NCI-H82 treated with DMSO at 0.1 percent for 48 hours (cell line): ENCODE data around the gene BCL2.
"Not testable (repeated sequence)": the region's sequence is repeated elsewhere in the genome, so short reads cannot be mapped to it uniquely, and the experiment has no call there.

Source experiments
- DNase-seq: peaks from one replicate; lab custom pipeline; 2025; ENCODE audit not compliant: unreplicated experiment; lab: John Stamatoyannopoulos, UW

The BCL2 gene

DNA sequence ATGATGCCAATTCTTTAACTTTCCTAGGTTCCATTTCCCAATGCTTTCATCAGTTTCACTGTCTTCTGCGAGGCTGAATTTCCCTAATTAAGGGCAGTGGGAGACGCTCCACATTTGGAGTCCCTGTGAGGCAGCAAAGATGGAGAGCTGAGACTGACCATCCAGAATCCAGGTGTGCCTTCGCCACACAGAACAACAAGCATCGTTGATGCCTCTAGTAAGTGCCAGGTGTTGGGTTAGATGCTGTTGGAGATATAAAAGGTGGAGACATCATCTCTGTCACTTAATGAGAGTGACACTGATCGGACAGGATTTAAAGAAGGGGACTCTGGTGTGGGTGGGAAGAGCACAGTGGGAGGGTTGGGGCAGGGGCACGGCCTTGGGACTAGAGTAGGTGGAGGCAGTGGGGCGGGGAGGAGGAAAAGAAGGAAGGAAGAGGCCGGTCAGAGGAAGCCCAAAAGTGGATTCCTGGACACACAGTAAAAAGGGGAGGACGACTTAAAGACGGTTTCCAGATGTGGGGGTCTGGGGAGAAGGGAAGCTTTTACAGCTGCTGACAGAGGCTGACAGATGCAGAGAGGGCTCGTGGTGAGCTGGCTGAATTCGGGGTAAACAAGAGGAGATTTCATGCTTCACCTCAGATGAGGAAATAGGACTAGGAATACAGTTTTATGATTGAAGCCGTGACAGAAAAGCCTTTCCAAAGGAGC is 113.0 kb downstream of the BCL2 start:
- DNase-seq: no peak

DNA sequence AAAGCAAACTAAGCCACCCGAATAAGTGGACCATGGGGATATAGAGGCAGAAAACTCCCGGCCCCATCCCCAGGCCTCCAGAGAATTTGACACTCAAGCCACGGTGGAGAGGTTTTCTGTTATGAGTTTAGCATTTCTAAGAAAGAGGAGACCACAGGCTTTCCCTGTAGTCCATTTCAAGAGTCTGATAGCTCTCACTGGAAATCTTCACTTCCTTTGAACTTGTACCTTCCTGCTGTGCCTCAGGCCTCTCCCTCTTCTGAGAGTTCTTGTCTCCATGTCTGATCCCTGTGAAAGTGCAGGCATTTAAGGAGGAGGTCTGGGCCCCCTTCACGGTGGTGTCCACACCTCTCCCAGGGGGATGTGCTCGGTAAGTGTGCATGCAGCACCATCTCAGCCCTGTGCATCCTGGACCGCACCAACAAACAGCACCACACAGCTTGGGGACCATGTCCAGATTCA is 113.7 kb downstream of the BCL2 start:
- DNase-seq: no peak

DNA sequence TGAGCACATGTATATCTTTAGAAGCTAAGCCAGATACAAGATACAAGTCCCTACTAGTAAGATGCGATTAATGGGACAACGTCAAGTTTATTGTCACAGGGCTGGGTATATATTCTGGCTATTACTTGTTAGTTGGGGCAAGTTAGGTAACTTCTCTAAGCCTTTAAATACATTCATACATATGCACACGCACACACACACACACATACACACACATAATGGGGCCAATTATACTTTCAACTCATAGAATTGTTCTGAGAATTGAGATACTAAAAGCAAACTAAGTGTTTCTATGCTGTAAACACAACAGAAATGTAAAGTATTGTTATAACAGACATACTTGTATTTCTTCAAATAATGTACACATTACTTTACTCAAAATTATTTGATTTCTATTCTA is 116.1 kb downstream of the BCL2 start:
- DNase-seq: no peak

DNA sequence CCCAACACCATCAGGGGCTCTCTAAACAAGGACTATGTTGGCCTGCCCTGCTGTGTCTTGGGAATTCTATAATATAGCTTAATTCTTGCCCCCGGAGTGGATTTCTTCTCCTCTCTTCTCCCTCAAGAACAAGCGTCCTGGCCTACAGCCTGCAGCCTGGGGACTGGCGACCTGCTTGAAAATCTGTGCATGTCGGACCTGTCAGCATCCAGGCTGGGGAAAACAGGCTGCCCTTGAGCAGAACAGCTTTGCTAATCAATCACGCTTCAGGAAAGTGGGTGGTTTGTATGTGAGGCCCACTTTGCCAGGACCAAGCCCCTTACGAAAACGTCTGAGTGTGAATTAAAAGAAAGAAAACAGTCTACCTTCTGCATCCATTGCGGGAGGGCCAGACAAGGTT is 116.7 kb downstream of the BCL2 start:
- DNase-seq: no peak

DNA sequence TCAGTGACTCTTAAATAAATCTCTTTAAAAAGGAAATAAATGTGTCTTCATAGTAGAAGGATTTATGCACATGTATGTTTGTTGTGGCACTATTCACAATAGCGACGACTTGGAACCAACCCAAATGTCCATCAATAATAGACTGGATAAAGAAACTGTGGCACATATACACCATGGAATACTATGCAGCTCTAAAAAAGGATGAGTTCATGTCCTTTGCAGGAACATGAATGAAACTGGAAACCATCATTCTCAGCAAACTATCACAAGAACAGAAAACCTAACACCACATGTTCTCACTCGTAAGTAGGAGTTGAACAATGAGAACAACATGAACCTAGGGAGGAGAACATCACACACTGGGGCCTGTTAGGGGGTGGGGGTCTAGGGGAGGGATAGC is 118.1 kb downstream of the BCL2 start:
- not testable (repeated sequence) for DNase-seq

DNA sequence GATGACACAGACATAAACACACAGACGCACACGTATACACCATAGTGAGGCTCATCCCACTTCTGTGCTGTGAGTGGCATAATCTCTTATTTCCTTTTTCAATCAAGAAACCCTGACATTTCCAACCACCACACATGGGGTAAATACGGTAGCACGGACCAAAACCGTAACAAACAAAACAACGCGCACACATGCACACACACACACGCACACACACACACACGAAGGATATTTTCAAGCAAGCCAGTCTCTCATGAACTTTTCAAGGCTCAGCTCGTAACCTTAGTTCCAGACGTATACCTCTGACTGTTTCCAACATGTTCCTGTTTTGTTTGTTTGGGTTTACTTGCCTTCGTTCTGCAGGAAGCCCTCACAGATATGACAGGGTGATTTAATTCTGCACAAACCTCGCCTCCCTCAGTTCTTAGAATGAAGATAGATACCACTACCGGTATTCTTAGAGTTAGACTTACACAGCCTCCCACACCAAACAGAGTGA is 119.8 kb downstream of the BCL2 start:
- DNase-seq: no peak

DNA sequence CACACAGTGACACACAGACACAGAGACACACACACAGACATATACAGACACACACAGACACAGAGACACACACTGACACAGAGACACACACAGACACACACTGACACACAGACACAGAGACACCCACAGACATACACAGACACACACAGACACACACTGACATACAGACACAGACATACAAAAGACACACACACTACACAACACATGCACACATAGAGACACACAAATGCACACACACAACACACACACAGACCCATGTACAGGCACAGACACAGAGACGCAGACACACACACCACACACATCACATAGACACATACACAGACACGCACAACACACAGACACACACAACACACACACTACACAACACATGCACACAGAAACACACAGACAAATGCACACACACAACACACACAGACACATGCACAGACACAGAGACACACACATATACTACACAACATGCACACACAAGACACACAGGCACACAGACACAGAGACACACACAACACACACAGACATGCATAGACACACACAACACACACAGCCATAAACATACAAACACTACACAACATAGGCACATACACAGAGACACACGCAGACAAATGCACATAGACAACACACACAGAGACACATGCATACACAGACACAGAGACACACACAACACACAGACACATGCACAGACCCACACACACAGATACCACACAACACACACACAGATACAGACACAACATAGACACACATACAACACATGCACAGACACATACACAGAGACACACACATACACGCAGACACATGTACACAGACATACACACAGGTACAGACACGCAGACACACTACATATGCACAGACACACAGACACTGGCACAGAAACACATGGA is 120.5 kb downstream of the BCL2 start:
- DNase-seq: no peak

DNA sequence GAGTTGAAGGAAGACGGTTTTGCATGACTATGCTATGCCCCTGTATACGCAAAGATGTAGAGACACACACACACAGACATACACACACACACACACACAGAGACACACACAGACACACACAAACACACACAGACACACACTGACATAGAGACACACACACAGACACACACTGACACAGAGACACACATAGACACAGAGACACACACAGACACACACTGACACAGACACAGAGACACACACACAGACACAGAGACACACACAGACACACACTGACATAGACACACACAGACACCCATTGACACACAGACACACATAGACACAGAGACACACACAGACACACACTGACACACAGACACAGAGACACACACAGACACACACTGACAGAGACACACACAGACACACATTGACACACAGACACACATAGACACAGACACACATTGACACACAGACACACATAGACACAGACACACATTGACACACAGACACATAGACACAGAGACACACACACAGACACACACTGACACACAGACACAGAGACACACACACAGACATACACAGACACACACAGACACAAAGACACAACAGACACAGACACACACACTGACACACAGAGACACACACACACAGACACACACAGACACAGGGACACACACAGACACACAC is 121.3 kb downstream of the BCL2 start:
- no peak for DNase-seq

DNA sequence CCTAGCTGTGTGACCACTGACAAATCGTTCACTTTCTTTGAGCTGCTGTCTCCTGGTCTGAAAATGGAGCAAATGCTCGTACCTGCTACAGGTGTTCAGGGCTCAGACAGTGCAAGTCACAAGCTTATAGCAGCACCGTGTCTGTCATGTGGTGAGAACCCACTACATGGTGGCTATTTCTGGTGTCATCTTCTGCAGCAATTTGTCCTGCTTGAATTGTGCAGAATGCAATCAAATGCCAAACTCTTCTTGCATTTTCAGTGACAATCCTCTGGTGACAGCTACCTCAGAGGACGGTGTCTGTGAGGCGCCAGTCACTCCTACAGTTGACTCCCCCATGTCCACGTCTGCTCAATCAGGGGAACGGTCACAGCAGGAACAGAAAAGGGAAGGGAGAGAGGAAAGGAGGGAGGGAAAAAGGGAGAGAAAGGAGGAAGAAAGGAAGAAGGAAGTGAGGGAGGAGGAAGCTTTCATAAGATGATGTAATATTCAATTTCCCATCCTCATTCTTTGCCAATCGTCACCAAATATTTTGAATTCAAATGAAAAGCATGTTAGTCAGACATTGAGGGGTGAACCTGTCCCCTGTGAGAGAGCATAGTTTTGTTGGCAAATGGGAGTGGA is 122.2 kb downstream of the BCL2 start:
- no peak for DNase-seq

DNA sequence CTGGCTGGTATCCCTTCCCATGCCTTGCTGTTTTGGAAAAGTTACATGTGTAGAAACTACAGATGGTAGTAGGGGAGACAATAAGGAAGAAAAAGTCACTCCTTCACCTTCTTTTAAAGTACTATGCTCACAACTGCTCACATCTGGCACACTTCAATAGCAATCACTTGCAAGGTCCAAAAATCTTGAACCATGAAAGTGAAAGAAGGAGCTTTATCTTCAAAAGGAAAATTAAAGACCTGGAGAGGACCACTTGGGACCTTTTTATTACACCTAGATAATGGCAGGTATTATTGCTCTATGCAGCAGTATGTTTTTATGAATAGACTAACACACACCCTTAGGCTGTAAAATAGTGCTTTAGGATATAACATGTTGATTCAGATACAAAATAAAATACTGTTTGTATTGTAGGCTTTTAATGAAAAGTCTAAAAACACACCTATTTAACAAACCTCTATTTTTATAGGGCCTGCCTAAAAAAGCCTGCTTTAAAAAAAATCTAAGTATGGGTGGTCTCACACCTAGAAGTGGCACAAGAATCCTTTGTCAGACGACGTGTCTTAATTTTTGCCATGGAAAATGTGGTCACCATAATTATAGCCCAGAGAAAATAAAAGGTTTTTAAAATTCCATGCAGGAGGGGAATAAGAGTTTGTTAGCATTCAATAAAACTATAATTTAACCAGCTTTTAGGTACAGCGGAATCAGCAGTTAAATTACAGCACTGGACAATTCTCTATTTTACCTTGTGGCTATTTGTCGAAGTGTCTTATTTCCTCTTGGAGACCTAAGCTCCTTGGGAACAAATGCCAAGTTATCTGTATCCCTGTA is 124.0 kb downstream of the BCL2 start:
- DNase-seq: no peak

DNA sequence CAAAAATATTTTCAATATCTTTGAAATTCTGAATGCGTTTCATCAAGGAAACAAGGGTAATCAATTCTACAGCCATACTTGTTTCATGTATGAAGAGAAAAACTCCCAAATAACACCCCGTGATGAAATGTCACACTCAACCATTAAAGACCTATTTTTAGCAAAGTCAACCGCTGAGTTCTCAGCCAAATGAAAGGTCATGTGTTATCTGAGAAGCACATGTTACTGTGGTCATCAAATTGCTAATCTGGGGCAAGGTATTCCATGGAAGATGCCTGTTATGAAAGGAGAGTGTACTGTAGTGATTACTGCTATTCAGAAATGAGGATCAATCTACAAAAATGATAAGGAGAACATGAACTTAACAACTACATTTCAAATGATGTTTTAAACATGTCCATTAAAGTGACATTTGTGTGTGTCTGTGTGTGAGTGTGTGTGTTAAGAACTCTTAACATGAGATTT is 126.7 kb downstream of the BCL2 start:
- no peak for DNase-seq

DNA sequence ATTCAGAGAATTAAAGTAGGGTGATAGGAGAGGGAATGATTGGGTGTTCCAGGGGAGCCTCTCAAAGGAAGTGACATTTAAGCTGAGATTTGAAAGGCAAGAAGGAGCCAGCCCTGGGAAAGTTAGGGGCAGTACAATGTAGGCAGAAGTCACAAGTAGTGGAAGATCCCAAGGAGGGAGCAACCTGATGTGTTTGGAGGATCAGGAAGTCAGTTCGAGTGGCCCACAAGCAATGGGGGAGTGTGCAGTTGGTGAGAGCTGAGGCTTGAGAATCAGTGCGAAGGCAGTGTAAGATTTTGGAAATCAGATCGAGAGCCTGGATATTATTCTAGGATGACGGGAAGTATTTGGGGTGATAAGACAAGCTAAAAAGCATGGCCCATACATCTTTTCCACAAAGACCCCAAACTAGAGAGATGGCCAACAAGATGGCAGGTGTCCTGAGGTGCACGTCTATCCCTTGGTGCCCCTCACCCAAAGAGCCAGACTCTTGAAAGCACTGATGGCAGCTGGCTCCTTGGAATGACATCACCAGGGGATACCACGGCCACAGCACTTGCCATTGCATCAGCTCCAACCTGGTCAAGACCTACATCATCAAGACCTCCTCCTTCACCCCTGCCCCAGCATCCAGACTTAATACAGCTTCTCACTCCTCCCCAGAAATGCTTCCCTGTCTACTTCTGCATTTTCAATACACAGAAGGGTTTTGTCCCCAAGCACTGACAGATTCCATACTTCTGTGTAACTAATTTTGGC is 127.3 kb downstream of the BCL2 start:
- DNase-seq: no peak

DNA sequence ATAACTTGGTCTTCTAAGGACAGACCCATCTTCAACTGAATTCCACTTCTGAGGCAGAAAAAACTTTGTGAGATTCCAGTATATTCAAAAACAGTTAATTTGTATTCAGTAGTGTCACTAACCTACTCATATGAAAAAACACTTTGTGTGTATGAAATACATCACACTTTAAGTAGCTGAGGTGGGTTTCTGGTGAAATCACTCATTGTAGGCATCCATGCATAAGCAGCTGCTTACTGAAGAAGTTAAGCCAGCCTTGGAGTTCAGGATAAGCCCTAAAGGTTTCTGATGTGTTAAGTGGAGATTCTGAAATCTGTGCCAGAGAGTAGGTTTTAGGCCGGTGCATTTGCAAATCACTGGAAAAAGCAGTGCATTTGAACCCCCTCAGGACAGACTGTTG is 128.2 kb downstream of the BCL2 start:
- no peak for DNase-seq

DNA sequence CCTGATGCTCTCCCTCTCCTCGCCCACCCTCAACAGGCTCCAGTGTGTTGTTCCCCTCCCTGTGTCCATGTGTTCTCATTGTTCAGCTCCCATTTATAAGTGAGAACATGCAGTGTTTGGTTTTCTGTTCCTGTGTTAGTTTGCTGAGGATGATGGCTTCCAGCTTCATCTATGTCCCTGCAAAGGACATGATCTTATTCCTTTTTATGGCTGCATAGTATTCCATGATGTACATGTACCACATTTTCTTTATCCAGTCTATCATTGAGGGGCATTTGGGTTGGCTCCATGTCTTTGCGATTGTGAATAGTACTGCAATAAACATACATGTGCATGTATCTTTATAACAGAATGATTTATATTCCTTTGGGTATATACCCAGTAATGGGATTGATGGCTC is 128.7 kb downstream of the BCL2 start:
- not testable (repeated sequence) for DNase-seq

DNA sequence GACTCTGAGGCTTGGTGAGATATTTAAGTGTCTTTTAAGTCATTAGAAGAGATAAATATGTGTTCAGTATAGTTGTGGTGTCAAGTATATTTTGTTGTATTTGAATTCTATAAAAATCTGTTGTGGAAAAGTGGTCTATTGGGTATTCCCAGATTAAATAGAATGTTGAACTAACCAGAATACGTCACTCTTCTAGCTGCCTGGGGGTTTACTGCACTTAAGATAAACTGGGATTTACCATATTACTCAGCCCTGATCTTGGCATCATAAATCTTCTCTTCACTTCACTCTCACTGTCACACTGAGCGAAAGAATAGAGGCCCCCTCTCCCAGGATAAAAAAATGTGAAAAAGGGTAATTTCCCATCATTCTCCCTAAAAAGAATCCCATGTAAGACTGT is 129.8 kb downstream of the BCL2 start:
- DNase-seq: no peak

DNA sequence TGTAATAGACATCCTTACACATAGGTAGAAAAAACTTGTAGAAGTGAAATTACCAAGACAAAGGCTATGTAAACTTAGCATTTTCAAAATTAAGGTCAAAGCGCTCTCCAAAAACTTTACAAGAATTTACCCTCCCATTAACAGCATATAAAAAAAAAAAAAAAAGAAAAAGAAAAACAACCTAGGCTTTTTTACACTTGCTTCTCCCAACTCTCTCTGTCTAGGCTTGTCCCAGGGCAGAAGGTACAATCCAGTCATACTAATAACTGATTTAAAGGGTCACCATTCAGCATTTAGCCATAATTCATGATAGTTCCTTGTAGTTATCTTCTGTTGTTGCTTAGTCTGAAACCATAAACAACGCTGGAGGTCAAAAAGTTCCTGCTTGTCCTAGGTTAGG is 130.5 kb downstream of the BCL2 start:
- DNase-seq: no peak

DNA sequence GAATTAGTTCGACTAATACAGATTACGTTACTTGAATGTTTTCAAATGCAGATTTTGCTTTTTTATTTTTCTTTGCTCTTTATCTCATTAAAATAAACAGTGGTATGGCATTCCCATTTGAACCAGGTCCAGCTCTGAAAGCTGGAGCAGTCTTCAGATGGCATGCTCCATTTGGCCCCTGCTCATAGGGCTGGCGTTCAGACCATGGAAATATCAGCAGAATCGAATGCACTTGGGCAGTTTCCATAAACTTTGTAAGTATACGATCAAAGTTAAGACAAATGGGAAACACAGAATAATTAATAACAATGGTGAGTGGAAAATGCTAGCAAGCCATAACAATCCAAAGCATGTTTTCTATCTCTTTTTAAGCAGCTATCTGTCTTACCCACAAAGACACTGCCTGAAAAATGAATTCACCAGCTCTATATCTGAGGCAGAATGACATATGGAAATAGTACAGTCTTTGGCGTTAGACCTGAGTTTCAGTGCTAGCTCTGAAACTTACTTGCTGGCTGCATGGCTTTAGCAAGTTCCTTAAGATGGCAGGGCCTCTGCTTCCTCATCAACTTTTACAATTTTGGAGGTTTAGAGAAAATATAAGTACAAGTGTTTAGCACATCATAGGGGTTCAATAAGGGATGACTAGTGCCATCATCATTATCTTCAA is 131.6 kb downstream of the BCL2 start:
- DNase-seq: no peak

DNA sequence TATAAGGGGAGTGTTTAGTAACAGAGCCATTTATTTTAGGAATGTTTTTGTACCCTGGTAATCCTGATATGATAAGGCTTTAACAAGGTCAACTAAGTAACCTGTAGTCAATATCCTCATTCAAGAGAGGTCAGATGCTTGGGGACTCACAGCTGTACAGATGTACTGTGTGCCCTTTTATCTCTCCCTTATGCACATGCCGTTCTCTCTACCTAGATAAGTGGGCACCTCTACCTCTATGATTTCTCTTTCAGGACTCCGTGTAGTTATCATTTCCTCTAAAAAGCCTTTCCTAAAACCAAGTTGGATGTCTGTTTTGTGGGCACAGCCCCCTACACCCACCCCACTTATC is 132.4 kb downstream of the BCL2 start:
- DNase-seq: no peak
